Loucy (cell line): Measurements from ENCODE around the gene REXO5.

Experiments
- H2AFZ ChIP-seq: fragments of 200-600 bp; sonication (generic); 2 replicates; pipeline ENCODE4 v1.6.0; 2016; ENCODE audit warnings: antibody characterized with exemption, mild to moderate bottlenecking, low read length, moderate library complexity
- H3F3A ChIP-seq: fragments of 200-600 bp; 2 replicates; pipeline ENCODE4 v1.6.0; 2016; ENCODE audit warnings: antibody characterized with exemption, low read depth, mild to moderate bottlenecking
- H3K27me3 ChIP-seq: fragments of 200-600 bp; sonication (generic); 2 replicates; pipeline ENCODE4 v1.6.1; 2014; ENCODE audit warnings: low read length, mild to moderate bottlenecking; ENCODE audit not compliant: insufficient read depth, poor library complexity, severe bottlenecking
- H3K36me3 ChIP-seq: fragments of 200-600 bp; sonication (generic); 2 replicates; pipeline ENCODE4 v1.6.1; 2016; ENCODE audit warnings: low read length; ENCODE audit not compliant: insufficient read depth
- H3K4me1 ChIP-seq: fragments of 200-600 bp; sonication (generic); 2 replicates; pipeline ENCODE4 v1.5.1; 2014; ENCODE audit warnings: low read length, mild to moderate bottlenecking; ENCODE audit not compliant: insufficient read depth, poor library complexity, severe bottlenecking
- H3K4me2 ChIP-seq: fragments of 200-600 bp; sonication (generic); 2 replicates; pipeline ENCODE4 v1.6.0; 2014; ENCODE audit warnings: antibody characterized with exemption, low read length, low read depth, mild to moderate bottlenecking; ENCODE audit not compliant: poor library complexity, severe bottlenecking
- H3K4me3 ChIP-seq: fragments of 200-600 bp; sonication (generic); 2 replicates; pipeline ENCODE4 v1.5.1; 2014; ENCODE audit warnings: low read length, mild to moderate bottlenecking, mixed read lengths; ENCODE audit not compliant: poor library complexity, severe bottlenecking
- H3K79me2 ChIP-seq: fragments of 200-600 bp; sonication (generic); 2 replicates; pipeline ENCODE4 v1.6.1; 2014; ENCODE audit warnings: low read length; ENCODE audit not compliant: insufficient read depth
- H3K9ac ChIP-seq: fragments of 200-600 bp; sonication (generic); 2 replicates; pipeline ENCODE4 v1.6.0; 2014; ENCODE audit warnings: mild to moderate bottlenecking, low read depth, low read length, moderate library complexity; ENCODE audit not compliant: poor library complexity, severe bottlenecking
- H3K9me2 ChIP-seq: fragments of 200-600 bp; sonication (generic); replicated peaks from 2 replicates; pipeline ENCODE4 v1.6.1; 2016; ENCODE audit warnings: low read depth, low read length, mixed read lengths
- H3K9me3 ChIP-seq: fragments of 200-600 bp; sonication (generic); 2 replicates; pipeline ENCODE4 v1.6.1; 2014; ENCODE audit warnings: mild to moderate bottlenecking, antibody characterized with exemption, low read length, low read depth; ENCODE audit not compliant: insufficient read depth
- H4K20me1 ChIP-seq: fragments of 200-600 bp; sonication (generic); 2 replicates; pipeline ENCODE4 v1.6.0; 2014; ENCODE audit warnings: antibody characterized with exemption, low read length, mild to moderate bottlenecking; ENCODE audit not compliant: insufficient read depth, poor library complexity, severe bottlenecking
- EZH2phosphoT487 ChIP-seq: fragments of 200-600 bp; IDR thresholded peaks from 2 replicates; pipeline ENCODE4 v1.6.1; 2018; ENCODE audit warnings: antibody characterized with exemption, mild to moderate bottlenecking, moderate library complexity, borderline replicate concordance
- TF ChIP-seq, protein P1 (sequence below): fragments of 200-600 bp; sonication (generic); conservative IDR thresholded peaks from 2 replicates; pipeline ENCODE4 v1.5.1; 2014; ENCODE audit warnings: mild to moderate bottlenecking, antibody characterized with exemption, low read length

Gene REXO5

DNA sequence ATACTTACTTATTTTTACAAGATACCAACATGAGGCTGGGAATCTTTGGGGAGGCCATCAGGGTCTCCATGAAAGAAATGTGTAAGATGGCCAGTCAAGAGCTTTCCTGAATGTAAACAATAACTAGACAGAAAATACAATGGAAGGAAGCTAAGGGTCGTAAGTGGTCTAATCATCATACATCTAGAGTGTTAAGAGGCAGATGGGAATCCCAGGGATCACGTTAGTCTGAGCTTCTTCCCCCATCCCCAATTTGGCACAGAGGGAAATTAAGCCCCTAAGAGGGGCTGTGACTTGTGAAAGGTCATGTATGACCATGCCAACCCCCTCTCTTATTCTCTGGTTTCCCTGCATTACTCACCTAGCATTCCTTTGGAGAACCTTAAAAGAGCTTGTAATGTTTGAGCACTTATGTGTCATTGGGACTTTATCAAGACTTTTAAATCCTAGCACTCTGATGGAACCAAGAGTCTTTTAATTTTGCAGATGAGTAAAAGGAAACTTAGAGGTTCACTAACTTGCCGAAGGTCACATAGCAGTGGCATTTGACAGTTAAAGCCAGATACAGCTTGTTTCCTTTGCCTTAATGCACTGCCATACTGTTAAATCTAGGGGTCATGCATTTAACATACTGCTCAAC, 47.8 kb downstream of the REXO5 start:
- no peaks in the 10 kb centered on the region for H3K27me3 ChIP-seq
- no peak overlapping the region for H2AFZ ChIP-seq
- peaks cover 4% of the 10 kb centered on the region for H3K4me1 ChIP-seq
- H3K9me2 ChIP-seq = no peaks in the 10 kb centered on the region
- peaks cover 22% of the 10 kb centered on the region; the same call in 1 of the 2 replicates for H3K36me3 ChIP-seq
- no peak overlapping the region for H3K4me2 ChIP-seq
- H3K4me3 ChIP-seq = no peak overlapping the region
- H3K9me3 ChIP-seq = no peaks in the 10 kb centered on the region
- H3K79me2 ChIP-seq = no peaks in the 10 kb centered on the region
- no peaks in the 10 kb centered on the region for H3F3A ChIP-seq
- no peak overlapping the region for H3K9ac ChIP-seq
- no peak for TF ChIP-seq EZH2phosphoT487
- TF ChIP-seq, protein P1, sequence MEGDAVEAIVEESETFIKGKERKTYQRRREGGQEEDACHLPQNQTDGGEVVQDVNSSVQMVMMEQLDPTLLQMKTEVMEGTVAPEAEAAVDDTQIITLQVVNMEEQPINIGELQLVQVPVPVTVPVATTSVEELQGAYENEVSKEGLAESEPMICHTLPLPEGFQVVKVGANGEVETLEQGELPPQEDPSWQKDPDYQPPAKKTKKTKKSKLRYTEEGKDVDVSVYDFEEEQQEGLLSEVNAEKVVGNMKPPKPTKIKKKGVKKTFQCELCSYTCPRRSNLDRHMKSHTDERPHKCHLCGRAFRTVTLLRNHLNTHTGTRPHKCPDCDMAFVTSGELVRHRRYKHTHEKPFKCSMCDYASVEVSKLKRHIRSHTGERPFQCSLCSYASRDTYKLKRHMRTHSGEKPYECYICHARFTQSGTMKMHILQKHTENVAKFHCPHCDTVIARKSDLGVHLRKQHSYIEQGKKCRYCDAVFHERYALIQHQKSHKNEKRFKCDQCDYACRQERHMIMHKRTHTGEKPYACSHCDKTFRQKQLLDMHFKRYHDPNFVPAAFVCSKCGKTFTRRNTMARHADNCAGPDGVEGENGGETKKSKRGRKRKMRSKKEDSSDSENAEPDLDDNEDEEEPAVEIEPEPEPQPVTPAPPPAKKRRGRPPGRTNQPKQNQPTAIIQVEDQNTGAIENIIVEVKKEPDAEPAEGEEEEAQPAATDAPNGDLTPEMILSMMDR = no peak
- H4K20me1 ChIP-seq = no peaks in the 10 kb centered on the region

DNA sequence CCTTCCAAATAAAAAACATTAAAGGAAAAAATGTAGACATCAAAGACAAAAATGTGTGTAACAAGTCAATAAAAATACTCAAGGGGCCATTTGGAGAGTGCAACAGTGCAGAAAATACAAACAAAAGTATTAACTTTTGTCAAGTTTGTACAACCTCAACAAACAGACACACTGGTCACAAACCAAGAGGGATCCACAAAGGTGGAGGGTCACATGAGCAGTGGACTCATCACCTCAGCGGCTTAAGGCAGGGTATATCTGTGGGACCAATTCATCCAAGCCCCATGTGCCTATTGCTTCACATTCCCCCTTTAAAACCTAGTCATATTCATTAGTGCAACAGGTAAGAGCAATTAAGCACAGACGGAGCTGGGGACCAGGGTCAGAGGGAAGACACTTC, 48.6 kb downstream of the REXO5 start:
- H3K9me3 ChIP-seq = no peaks in the 10 kb centered on the region
- peaks cover 31% of the 10 kb centered on the region; the same call in 1 of the 2 replicates for H3K36me3 ChIP-seq
- H3K9me2 ChIP-seq = no peaks in the 10 kb centered on the region
- H3K4me3 ChIP-seq = no peak overlapping the region
- no peaks in the 10 kb centered on the region for H3K27me3 ChIP-seq
- no peak overlapping the region for H3K9ac ChIP-seq
- peaks cover 3% of the 10 kb centered on the region for H3K4me1 ChIP-seq
- no peaks in the 10 kb centered on the region for H4K20me1 ChIP-seq
- no peak overlapping the region for H3K4me2 ChIP-seq
- H3F3A ChIP-seq = no peaks in the 10 kb centered on the region
- H3K79me2 ChIP-seq = no peaks in the 10 kb centered on the region
- no peak overlapping the region for H2AFZ ChIP-seq
- TF ChIP-seq, protein P1 = no peak
- TF ChIP-seq EZH2phosphoT487 = no peak

- no peaks in the 10 kb centered on the region for H3K79me2 ChIP-seq
- TF ChIP-seq, protein P1 = no peak
- TF ChIP-seq EZH2phosphoT487 = no peak
- H3K36me3 ChIP-seq = peaks cover 45% of the 10 kb centered on the region; the same call in 1 of the 2 replicates
- no peaks in the 10 kb centered on the region for H4K20me1 ChIP-seq
- no peaks in the 10 kb centered on the region for H3K27me3 ChIP-seq
- no peak overlapping the region for H3K4me2 ChIP-seq
- no peaks in the 10 kb centered on the region for H3F3A ChIP-seq
- no peak overlapping the region for H3K4me3 ChIP-seq
- no peak overlapping the region for H3K9ac ChIP-seq
- H3K9me3 ChIP-seq = no peaks in the 10 kb centered on the region
- no peaks in the 10 kb centered on the region for H3K4me1 ChIP-seq
- H3K9me2 ChIP-seq = no peaks in the 10 kb centered on the region
- H2AFZ ChIP-seq = no peak overlapping the region
Measured at GRCh38 chr16:20857281-20857680, 51.0 kb downstream of the REXO5 start.
